HG03575 (cell line): Measurements from ENCODE around the gene PYGM.

ENCODE experiments used
- ATAC-seq: cut with Tn5 transposase; IDR thresholded peaks from one replicate; pipeline ENCODE4 v1.9.1; 2021; ENCODE audit not compliant: unreplicated experiment, insufficient number of reproducible peaks, low FRiP score; ENCODE audit errors: extremely low read depth

Gene PYGM

GRCh38 chr11:64793271-64794160 is 33.7 kb upstream of the PYGM start:
- no peak for ATAC-seq

DNA sequence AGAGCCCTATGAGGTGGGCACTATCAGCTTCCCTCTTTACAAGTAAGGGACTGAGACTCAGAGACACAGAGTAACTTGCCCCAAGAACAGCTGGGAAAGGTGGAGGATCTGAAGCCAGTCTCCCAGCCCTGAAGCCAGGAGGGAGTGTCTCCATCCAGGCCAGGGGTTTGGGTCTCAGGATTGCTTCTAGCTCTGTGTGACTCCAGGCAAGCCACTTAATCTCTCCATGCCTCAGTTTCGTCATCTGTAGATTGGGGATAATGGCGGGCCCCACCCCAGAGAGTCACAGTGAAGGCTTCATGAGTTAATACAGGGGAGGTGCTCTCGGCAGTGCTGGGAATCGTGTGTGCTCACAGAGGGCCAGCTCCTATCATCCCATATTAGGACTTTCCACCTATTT is 32.7 kb upstream of the PYGM start:
- no peak for ATAC-seq

- no peak for ATAC-seq
These were observed 32.1 kb upstream of the PYGM start for GRCh38 chr11:64791781-64792291.

DNA sequence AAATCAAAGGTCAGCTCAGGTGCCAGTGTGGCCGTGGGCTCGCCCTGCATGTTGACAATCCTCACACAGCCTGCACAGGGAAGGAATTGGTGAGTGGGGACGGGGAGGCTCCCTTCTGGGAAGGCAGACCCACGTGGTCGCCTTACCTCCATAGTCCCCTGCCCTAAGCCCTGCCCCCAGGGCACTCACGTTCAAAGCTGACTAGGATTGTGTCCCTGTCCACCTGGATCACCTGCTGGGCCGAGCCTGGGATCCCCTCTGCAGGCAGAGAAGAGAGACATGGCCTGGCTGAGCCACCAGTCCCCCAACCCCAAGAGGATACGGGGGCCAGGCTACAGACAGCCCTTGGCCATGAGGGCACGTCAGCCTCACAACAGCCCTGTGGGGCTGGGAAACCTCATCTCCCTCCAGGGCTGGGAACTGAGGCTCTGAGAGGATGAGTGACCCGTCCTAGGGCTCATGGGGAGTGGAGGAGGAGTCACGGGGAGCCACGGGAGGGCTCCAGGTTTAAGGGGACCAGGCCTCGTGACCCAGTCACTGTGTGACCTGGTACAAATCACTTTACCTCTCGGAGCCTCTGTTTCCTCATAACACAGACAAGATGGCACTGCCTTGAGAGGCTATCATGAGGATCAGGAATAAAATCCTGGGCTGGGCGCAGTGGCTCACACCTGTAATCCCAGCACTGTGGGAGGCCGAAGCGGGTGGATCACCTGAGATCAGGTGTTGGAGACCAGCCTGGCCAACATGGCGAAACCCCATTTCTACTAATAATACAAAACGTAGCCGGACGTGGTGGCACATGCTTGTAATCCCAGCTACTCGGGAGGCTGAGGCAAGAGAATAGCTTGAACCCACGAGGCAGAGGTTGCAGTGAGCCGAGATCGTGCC is 30.7 kb upstream of the PYGM start:
- no peak for ATAC-seq

- no peak for ATAC-seq
These were observed 29.8 kb upstream of the PYGM start for GRCh38 chr11:64789331-64790204.

- no peak for ATAC-seq
These were observed 28.8 kb upstream of the PYGM start for GRCh38 chr11:64788321-64789215.

GRCh38 chr11:64787526-64788320 is 27.9 kb upstream of the PYGM start:
- ATAC-seq, result no peak

GRCh38 chr11:64786308-64786707 is 26.5 kb upstream of the PYGM start:
- ATAC-seq, result no peak

DNA sequence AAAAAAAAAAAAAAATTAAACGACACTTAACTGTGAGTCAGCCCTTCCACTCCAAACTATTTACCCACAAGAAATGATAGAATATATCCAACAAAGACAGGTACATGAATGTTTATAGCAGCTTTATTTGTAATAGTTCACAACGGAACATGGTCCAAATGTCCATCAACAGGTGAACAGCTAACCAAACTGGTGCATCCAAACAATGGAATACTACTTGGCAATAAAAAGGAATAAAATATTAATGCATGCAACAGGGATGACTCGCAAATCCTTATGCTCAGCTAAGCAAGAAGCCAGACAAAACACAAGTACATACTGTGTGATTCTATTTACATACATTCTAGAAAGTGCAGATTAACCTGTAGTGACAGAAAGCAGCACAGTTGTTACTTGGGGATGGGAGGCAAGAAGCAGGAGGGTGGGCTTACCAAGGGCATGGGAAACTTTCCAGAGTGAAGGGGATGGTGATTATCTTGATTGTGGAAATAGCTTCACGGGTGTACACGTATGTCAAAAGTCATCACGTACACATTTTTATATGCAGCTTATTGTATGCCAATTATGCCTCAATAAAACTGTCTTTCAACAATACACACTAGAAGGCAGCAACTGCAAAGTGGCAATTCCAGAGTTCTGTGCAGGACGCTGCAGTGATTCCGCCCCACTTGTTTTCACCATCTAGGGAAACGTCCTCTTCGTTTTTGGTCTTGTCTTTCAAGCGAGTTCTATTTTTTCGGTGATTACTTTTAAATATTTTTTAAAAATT is 25.2 kb upstream of the PYGM start:
- ATAC-seq, result no peak

DNA sequence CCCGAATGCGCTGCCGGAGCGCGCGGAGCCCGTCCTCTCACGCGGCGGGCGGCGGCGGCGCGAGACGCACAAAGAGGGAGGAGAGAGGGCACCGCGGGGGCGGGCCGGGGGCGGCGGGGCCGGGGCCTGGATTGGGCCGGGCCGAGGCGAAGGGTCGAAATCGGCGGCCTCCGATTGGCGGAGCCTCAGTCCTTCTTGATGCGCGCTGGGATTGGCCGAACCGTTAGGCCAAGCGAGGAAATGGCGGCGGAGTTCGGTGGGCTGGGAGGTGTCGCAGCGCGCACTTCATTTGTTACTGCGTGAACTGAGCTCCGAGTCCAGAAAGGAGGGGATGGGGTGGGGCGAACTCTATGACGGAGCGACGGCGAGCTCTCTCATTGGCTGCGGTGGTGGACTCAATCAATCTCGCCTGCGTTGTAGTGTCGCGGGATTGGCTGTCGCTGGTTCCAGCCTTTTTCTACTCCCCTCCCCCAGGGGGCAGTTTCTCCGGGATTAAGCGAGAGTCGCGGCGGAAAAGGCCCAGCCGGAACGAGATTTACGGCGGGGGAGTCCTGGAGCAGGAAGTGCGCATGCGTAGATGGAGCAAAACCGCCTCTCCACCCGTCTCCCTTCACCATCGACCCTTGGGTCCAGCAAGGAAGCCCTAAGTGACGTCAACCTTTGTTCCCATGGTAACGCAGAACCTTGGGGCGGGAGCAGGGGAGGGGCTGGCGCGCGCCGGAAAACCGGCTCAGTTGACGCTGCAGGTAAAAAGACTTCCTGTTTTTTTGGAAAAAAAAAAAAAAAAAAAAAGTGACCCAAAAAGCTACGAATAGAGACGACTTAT is 18.9 kb upstream of the PYGM start, which contains the start of gene SF1:
TSS of gene SF1 (minus strand) at position 70 of the 826 bp plus-strand sequence. CDS start 150 bp downstream, outside the sequence.
- ATAC-seq, result peak; percentile 35

DNA sequence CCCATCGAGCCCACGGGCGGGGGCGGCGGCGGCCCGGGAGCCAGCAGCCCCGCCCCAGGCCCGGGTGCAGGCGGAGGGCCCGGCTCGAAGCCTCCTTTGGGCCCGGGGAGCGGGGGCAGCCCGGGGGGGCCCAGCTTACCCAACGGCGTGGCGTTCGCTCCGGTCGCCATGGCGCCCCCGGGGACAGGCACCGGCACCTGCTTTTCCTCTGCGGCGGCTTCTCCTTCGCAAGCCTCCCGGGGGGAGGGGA is 18.4 kb upstream of the PYGM start:
- ATAC-seq, result peak; percentile 1

GRCh38 chr11:64777449-64778222 is 17.9 kb upstream of the PYGM start:
- ATAC-seq, result no peak

DNA sequence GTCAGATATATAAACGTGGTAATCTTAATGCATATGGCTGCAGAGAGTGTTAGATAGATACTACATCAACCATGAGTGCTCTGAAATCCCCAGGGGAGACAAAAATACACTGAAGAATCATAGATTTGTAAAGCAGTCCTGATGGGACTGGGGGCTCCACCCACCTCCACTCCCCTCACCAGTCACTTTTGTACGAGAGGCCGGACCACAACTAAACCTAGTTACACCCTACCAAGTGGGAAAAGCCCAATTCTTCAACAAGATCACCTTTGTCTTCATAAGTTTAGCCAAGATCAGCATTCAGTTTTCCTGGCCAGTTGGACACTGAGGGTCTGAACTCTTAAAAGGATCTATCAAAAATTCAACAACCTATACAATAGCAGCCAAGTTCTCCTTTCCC is 17.1 kb upstream of the PYGM start:
- ATAC-seq, result no peak

DNA sequence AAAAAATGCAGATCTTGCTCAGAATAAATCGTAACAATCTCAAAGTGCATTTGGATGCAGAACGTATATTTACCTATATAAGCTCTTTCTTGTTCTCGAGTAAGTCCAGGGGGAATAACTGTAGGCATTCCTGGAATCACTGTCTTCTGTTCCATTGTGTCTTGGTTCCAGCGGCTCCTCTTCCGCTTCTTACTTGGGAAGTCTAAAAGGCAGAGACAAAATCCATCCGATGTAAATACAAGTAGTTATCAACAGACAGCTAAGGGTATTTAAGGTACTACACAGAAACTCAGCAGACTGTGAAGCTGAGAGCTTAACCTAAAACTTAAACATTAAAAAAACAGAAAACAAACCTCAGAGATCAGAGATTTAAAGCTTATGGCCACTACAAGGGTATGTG is 16.7 kb upstream of the PYGM start:
- no peak for ATAC-seq

GRCh38 chr11:64774144-64774543 is 14.4 kb upstream of the PYGM start:
- ATAC-seq, result no peak
